Tongue (tissue), 2 donors: Measurements from ENCODE around the gene SSBP3. TPM values are rescaled to one million over a fixed set of nuclear protein-coding genes. Genes with fewer than 3 reads are reported as not detected.
"Not testable (repeated sequence)": the region's sequence is repeated elsewhere in the genome, so short reads cannot be mapped to it uniquely, and the experiment has no call there.

Experiments used
- DNase-seq: peaks from one replicate; pipeline ENCODE4 v3.0.0-alpha.2; 2015
- total RNA-seq: library from RNA; depleted of rRNA; stranded (reverse); fragments of >200 nt; gene quantifications from one replicate; pipeline ENCODE4 v1.2.3, GENCODE V29; 2014

SSBP3 gene
- total RNA-seq, result 17.2 TPM

DNA sequence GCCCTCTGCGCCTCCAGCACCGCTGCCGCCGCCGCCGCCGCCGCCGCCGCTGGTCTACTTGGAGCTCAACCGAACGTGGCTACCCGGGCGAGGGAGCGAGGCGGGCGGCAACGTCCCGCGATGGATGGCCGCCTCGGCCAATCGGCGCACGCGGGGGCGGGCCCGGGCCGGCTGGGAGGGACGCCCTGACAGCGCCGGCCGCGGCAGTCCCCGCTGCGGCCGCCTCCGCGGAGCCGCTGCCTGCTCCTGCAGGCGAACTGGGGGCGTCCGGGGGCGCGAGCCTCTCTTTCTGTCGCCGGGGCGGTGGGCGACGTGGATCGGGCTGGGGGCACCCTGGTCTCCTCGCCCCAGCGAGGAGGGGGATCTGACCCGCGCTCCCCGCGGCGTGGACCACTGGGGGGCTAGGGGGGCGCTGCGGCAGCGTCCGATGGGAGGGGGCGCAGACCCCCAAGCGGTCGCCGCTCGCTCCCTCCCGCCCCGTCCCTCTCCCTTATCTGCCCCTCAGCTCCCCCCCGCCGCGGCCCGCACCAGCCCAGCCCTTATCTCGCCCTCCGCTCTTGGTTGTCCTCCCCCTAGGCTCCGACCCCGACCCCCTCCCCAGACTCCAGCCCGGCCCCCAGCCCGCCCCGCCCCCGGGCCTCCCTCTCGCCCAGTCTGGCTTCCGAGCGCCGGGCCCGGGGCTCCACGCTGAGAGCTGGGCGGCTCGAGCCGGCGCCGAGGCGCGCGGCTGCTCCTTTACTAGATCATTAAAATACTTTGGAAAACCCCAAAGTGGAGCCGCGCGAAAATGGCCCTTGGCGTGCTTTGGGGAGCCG is at the start of gene SSBP3:
SSBP3 (minus strand) TSS at position 56 of the 815 bp plus-strand sequence.
- peak; percentile 96 for DNase-seq

DNA sequence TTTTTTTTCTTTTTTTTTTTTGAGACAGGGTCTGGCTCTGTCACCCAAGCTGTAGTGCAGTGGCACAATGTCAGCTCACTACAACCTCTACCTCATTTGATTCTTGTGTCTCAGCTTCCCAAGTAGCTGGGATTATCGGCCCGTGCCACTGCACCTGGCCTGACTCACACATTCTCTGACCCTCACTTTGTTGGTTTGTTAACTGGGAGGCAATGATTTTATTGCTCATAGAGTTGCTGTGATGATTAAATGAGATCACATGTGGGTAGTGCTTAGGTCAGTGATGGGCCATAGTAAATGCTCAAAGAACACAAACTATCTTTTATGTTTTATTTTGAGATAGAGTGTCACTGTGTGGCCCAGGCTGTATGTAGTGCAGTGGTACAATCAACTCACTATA is 47.3 kb upstream of the SSBP3 start:
- DNase-seq, result no peak

DNA sequence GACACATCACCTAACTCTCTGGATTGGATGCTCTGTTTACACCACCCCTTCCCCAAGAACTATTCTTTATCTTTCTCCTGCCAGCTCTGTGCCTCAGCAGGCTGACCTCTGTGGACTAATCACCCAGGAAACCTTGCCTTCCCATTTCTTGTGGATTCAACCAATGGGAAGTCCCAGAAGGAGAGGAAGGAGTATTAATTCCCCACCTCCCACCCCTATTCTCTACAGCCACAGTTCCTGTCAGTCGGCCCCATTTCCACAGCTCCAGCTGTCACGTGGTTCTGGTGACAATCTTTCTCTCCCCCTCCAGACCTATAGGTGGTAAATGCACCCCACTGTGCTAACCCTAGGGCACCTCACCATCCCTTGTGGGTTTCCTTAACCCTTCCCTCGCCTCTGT is 46.8 kb upstream of the SSBP3 start:
- no peak for DNase-seq

DNA sequence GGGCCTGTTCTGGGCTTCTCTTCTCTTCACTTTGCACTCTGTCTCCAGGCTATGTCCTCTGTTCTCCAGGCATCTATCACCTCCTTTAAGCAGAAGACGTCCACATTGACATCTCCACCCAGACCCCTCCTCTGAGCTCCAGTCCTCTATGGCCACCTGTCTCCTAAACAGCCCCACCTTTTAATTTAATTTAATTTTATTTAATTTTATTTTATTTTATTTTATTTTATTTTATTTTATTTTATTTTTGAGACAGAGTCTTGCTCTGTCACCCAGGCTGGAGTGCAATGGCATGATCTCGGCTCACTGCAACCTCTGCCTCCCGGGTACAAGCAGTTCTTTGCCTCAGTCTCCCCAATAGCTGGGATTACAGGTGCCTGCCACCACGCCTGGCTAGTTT is 43.2 kb upstream of the SSBP3 start:
- DNase-seq, result not testable (repeated sequence)

DNA sequence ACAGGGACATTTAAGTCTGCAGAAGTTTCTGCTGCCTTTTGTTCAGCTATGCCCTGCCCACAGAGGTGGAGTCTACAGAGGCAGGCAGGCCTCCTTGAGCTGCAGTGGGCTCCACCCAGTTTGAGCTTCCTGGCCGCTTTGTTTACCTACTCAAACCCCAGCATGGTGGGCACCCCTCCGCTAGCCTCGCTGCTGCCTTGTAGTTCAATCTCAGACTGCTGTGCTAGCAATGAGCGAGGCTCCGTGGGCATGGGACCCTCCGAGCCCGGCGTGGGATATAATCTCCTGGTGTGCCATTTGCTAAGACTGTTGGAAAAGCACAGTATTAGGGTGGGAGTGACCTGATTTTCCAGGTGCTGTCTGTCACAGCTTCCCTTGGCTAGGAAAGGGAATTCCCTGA is 42.6 kb upstream of the SSBP3 start:
- not testable (repeated sequence) for DNase-seq

DNA sequence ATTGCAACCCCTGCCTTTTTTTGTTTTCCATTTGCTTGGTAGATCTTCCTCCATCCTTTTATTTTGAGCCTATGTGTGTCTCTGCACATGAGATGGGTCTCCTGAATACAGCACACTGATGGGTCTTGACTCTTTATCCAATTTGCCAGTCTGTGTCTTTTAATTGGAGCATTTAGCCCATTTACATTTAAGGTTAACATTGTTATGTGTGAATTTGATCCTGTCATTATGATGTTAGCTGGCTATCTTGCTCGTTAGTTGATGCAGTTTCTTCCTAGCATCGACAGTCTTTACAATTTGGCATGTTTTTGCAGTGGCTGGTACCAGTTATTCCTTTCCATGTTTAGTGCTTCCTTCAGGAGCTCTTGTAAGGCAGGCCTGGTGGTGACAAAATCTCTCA is 40.9 kb upstream of the SSBP3 start:
- not testable (repeated sequence) for DNase-seq

DNA sequence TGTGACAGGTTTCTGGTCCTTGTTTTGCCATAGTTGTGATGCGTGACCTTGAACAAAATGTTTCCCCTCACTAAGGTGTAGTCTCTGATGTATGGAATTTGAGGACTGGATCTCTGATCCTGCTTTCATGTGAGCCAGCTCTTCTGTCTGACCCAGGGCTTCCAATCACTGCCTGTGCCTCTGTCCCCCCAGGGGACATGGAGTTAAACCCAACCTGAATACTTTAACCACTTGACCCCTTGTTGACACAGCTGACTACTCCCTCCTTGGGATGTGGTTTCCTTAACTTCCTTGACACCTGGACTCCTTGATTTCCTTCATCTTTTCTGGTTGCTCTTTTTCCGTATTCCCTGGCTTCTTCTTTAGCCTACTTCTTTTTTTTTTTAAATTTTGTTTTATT is 36.0 kb upstream of the SSBP3 start:
- DNase-seq, result no peak

DNA sequence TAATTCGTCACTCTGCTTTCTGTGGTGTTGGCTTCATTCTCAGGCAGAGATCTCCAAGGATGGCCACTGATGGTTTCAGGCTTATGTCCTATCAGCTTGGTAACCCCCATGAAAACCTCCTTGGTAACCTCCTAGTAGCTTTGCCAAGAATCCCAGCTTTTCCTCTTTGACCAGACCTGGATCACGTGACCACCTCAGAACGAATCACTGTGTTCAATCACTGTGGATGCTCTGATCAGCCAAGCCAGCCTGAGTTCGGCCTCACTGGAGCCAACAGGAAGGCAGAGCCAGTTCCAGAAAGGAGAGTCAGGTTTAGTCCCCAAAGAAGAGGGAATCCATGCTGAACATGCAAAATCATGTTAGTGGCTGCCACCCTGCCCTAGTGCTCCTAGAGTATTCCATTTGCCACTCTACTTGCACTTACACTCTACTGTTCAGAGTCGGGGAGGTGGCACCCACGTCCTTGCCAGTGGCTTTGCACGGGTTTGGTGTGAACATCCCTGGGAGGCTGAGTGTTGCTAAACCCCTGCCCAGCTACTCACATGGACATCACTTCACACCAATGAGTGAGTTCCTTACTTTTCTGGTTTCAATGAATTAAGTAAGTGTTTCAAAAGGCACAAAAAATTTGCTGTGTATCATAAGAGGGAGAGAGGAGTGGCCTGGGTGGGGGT is 33.5 kb upstream of the SSBP3 start:
- no peak for DNase-seq

DNA sequence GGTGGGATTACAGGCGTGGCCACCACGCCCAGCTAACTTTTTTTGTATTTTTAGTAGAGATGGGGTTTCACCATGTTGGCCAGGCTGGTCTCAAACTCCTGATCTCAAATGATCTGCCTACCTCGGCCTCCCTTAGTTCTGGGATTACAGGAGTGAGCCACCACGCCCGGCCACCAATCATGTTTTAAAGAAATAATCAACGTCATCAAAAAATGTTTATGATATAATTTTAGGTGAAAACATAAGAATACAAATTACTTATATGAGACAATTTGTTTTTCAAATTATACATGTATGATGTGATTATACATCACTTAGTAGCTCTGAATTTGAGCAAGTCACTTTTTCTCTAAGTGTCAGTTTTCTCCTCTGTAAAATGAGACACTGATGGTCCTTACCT is 31.6 kb upstream of the SSBP3 start:
- no peak for DNase-seq

DNA sequence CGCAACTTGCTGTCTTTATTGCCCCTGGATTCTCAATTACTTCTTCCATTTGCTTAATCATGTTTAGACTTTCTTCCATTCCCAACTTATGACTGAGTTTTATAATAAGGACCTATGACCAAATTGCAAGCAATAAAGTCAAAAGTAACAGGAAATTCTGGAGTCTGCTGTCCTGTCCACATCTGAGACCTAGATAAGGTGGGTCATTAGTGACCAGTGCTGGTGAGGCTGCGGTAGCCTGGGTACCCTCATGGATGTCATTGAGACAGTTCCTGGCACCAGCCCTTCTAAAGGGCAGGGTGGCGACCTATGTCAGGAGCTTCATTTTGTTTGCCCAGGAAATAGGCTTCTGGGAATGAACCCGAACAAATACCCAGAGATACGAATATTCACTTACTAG is 30.6 kb upstream of the SSBP3 start:
- no peak for DNase-seq

DNA sequence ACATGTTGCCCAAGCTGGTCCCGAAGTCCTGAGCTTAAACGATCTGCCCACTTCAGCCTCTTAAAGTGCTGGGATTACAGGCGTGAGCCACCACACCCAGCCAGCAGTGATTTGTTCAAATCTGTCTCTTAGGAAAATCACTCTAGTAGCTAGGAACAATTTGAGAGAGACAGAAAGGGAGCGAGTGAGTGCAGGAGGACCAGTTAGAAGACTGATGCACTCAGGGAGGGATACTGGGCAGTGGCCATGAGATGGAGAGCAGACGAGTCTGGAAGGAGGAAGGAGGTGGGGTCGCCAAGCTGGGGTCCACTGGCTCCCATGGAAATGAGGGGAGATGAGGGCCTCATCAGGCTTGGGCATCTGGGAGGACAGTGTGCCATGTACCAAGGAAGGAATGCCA is 23.6 kb upstream of the SSBP3 start:
- no peak for DNase-seq

DNA sequence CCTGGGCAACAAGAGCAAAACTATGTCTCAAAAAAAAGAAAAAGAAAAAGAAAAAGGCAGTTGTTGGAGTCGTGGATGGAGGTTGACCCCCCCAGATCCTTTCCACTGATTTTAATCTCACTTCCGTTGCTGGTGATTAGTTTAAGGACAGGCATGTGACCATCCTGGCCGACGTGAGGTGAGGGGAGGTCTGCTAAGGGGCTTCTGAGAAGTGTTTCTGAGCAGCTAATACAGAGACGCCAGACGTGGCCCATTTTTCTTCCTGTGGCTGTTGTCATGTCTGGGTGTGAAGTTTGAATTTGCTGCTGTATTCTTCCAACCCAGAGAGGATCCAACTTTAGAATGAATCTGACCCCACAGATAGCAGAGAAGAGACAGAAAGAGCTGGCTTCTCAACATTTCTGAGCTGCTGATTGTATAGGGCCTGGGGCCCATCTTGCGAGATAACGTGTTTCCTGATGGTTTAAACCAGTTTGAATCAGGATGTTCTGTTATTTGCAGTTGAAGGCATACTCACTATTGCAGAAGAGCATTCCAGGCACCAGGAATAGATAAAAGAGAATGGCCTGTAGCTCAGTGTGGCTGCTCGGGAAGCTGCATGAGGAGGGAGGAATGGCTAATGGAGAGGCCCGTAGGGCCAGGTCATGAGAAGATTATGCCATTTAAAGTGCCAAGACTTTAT is 22.8 kb upstream of the SSBP3 start:
- DNase-seq, result no peak

DNA sequence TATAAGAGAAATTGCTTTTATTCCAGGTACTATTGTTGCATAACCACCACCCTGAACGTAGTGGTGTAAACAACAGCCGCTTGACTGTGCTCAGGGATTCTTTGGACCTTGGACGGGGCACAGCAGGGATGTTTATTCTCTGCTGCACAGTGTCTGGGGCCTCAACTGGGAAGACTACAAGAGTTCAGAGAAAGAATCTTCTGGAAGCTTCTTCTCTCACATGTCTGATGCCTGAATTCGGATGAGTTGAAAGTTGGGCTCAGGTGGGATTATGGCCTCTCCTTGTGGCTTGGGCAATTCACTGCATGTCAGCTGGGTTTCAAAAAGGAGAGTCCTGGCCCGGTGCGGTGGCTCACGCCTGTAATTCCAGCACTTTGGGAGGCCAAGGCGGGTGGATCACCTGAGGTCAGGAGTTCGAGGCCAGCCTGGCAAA is 19.0 kb upstream of the SSBP3 start:
- DNase-seq, result no peak

DNA sequence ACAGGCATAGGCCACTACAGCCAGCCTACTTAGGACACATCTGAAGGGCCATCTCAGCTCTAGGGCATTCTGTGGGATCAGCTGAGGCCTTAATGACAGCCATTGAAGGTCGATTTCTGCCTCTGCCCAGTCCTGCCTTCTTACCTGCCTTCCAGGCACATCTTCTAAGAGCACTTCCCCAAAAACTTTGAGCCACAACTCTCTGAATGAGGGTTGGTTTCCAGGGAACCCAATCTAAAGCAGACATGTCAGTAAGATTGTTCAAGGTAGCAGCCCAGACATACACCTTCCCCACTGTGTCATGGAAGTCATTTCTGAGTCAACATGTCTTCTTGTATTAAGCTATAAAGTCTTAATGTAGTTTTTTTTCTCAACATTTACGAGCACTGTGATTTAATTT is 18.2 kb upstream of the SSBP3 start:
- DNase-seq, result no peak

DNA sequence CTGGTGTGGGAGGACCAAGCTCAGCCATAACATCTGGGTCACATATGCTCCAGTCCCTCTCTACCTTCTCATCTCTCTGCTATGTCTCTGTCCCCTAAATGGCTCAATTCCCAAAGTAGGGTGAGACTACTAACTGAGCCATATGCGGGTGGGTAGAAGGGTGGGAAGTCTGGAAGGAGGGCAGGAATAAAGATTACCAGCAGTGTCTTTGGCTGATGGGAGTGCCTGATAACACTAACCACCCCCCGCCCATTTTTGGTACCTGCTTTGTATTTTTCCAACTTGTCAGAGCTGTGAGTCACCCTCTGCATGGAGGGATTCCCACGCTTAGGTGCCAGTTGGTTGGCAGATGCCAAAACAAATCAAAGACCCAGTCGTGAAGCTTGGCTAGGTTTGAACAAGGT is 14.9 kb upstream of the SSBP3 start:
- DNase-seq, result no peak

DNA sequence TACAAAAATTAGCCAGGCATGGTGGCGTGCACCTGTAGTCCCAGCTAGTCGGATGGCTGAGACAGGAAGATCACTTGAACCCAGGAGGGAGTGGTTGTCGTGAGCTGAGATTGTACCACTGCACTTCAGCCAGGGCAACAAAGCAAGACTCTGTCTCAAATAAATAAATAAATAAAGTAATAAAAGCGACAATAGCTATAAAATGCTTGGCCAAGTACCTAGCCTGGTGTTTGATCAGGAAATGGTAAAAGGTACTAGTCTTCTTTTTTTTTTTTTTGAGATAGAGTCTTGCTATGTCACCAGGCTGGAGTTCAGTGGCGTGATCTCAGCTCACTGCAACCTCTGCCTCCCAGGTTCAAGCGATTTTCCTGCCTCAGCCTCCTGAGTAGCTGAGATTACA is 12.4 kb upstream of the SSBP3 start:
- not testable (repeated sequence) for DNase-seq

DNA sequence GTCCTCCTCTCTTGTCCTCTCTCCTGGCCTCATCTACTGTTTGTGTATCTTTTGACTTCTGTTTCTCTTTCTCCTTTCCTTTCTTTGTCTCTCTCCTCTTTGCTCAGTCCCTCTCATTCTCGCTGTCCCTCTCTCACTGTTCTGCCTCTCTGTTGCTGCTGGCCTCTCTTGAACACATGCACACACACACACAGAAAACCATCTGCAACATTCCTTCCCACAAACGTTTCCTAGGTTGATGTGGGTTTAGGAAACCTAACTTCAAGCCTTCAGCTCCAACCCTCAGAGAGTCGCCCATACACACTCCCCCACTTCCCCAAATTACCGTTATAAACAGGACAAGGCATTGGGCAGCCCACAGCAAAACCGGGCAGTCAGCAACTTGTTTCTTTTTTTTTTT is 10.9 kb upstream of the SSBP3 start:
- DNase-seq, result no peak

DNA sequence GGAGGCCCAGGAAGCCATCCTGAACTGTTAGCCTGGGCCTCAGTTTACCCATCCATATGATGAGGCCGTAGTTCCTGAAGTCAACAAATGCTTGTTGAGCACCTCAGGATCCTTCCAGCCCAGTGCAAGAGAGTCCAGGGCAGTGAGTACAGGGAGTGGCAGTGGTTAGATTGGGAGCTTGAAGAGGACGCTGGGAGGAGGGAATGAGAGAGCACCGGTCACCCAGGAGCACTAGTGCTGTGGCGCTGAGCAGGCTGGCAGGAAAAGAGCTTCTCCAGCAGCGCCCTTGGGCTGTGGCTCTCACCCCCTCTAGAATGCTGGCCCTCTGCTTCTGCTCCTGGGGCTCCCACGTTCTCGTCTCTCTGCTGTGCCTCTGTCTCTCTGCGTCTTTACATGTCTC is 10.2 kb upstream of the SSBP3 start:
- DNase-seq, result no peak

DNA sequence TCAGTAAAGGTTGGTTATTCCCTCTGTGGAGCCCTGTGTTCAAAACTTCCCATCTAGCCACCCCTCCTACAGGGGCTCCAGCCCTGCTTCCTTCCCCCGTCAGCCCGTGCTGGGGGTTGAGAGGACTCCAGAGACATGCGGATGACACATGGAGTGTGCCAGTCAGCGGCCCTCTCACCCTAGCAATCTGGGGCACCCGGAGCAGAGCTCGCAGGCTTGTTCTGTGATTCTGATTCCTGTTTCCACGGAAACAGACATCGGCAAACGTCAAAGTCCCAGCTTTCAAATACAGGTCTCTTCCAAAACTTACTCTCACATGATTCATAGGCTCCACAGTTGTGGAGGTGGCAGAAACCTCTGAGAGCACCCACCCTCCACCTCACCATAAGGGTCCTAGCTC is 9.8 kb upstream of the SSBP3 start:
- no peak for DNase-seq

DNA sequence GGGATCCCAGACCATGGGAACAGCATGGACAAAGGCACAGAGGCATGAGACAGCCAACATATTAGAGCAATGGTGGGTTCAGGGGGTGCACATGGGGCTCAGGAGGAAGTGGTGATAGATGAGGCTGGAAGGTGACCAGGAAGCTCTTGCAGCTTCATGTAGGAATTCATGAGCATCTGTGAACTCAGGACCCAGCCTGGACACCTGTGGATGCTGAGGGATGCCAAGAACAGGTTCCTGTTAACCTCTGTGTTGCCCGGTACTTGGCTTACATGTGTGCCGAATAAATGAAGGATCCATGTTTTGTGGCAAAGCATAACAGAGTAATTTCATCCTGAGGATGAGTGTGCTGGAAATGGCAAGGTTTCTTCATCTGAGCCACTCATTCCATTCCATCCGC is 9.3 kb upstream of the SSBP3 start:
- no peak for DNase-seq

DNA sequence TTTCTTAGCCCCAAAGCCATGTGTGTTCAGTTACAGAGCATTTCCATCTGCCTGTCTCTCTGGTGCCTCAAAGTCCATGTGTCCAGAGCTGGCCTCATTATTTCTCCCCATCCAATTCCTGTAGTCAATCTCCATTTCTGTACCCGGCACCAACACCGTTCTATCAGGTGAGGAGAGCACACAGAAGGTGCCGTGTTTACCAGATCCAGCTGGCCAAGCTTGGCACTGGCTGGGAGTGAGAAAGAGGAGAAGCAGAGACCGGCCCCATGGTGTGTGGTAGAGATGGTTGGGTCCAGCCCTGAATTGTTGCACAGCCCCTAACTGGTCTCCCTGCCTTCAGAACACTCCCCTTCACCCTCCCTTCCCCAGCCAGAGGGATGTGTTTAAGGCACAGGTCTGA is 7.5 kb upstream of the SSBP3 start:
- DNase-seq, result no peak

DNA sequence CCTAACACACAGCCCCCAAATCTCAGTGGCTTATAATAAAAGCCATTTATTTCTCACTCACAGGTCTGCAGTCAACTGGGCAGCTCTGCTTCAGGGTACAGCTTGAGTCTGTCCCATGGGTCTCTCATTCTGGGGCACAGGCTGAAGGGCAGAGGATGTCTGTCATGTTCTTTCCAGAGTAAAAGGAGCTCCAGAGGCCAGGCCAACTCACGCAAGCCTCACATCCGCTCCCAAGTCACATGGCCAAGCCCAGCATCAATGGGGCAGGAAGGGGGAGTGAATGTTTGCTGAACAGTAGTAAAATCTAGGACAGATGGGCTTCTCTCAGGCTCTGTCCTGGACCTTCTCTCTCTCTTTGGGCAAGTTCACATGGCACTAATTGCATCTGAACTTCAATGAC is 7.1 kb upstream of the SSBP3 start:
- DNase-seq, result peak; percentile 63

DNA sequence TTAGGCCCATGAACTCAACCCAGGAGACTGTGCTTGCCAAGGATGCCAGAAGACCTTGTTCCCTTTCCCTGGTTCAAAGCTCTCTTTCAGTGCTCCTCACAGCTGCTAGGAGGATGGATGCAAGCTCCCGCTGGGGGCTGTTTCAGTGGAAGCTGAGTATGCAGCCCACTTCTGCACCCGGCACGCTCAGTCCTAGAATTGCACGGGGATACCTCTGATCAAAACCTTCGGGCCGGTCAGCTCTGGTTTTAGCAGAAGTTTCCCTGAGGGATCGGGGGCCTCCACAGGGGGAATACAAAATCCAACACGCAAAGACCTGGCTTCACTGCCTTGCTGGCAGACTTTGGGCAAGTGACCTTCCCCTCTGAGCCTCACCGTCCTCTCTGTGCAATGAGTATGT is 4.2 kb upstream of the SSBP3 start:
- no peak for DNase-seq
